T-helper 2 cell treated with Interferon-gamma antibody and Interleukin-4, amounts not matched to agents 5 μg/mL and 100 μg/mL, for 36 hours (primary cell): ENCODE results near the gene SSBP3.
"Not testable (repeated sequence)": the region's sequence is repeated elsewhere in the genome, so short reads cannot be mapped to it uniquely, and the experiment has no call there.

ENCODE experiments used
- DNase-seq: peaks from one replicate; pipeline ENCODE4 v3.0.0; 2021; ENCODE audit warnings: low spot score
- H3K27ac Mint-ChIP-seq: one replicate; pipeline ENCODE4 v1.8.0; 2021; ENCODE audit warnings: mild to moderate bottlenecking, mixed read lengths
- H3K27me3 Mint-ChIP-seq: one replicate; pipeline ENCODE4 v1.8.0; 2021; ENCODE audit warnings: low read depth, mixed read lengths
- H3K36me3 Mint-ChIP-seq: one replicate; pipeline ENCODE4 v1.8.0; 2021; ENCODE audit warnings: low read depth, mixed read lengths
- H3K4me1 Mint-ChIP-seq: one replicate; pipeline ENCODE4 v1.8.0; 2021; ENCODE audit warnings: low read depth, mixed read lengths
- H3K4me3 Mint-ChIP-seq: one replicate; pipeline ENCODE4 v1.8.0; 2022; ENCODE audit warnings: mild to moderate bottlenecking, moderate library complexity, mixed read lengths
- H3K9me3 Mint-ChIP-seq: one replicate; pipeline ENCODE4 v1.8.0; 2021; ENCODE audit warnings: mixed read lengths

The SSBP3 gene

DNA sequence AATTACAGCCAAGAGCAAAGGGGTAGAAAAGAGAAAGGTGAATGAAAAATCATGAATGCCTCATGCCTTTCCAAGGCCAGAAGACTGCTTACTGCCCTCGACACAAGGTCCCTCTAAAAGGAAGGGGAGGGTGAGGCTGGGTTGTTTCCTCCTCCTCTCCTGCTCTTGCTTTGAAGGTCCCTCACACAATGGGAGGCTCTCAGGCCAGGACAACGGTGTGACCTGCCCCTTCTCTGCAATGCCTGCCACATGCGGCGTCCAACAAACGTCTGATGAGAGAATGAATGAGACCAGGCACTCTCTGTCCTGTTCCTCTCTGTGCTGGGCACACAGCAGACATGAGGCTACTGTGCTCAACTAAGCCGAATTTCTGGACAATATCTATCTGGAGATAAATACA lies 51.3 kb downstream of the SSBP3 start:
- Mint-ChIP-seq H3K36me3 (peaks cover 21% of the 10 kb centered on the region), H3K27ac (no peak overlapping the region), H3K27me3 (no peaks in the 10 kb centered on the region), H3K4me1 (peaks cover 22% of the 10 kb centered on the region), H3K4me3 (no peak overlapping the region), H3K9me3 (no peaks in the 10 kb centered on the region)
- no peak for DNase-seq

DNA sequence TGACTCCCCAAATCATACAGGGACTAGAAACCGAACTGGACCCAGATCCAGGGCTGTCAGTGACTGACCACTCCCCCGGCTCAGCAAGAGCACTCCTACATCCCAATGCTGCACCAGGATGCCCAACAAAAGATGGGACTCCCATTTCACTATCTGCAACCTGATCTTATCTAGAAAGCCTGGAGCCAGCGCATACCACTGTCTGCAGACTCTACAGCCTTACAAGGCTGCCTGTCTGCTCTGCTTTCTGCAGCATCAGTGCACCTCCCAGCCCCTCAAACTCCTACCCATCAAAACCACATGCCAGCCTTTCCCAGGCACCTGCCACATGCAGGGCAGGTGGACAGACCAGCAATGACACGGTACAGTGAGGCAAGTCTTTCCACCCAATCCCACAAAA lies 52.2 kb downstream of the SSBP3 start:
- Mint-ChIP-seq H3K27me3 (no peaks in the 10 kb centered on the region), H3K36me3 (peaks cover 19% of the 10 kb centered on the region), H3K27ac (no peak overlapping the region), H3K4me3 (no peak overlapping the region), H3K9me3 (no peaks in the 10 kb centered on the region), H3K4me1 (peaks cover 24% of the 10 kb centered on the region)
- no peak for DNase-seq

DNA sequence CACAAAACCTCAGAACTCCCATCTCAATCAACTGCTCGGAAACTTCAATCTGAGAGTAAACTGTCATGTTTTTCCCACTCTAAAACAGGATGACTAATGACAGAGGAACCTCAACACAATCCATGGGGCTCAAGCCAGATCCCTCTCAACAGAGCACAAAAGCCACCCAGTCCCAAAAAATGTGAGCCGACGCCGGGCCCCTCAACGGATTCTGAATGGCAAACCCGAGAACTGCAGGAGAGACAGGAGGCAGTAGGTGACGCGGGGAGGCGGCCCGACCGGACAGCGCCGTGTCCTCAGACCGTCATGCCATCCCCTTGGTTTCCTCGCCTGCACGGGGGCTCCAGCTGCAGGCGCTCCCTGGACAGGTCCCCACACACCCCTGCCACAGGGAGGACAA lies 53.4 kb downstream of the SSBP3 start:
- peaks cover 25% of the 10 kb centered on the region for H3K4me1 Mint-ChIP-seq
- no peak for DNase-seq
- no peak overlapping the region for H3K27ac Mint-ChIP-seq
- H3K9me3 Mint-ChIP-seq: no peaks in the 10 kb centered on the region
- H3K4me3 Mint-ChIP-seq: no peak overlapping the region
- H3K27me3 Mint-ChIP-seq: no peaks in the 10 kb centered on the region
- peaks cover 10% of the 10 kb centered on the region for H3K36me3 Mint-ChIP-seq

DNA sequence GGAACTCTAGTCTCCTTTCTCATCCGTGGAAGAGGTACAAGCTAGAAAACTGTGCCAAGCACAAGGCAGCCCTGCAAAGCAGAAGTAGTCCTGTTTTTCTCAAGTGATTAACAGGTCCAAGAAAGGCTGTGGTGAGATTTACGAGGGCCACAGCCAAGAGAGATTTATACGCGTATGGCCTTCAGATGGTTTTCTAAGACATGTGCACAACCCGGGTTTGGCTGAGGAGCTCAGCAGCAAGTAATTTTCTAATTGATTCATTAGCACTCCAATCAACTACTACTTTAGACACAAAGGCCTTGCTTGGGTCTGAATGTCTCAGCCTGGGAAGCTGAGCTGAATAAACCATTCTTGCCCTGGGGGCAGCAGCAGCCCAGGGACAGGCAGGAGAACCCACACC lies 55.8 kb downstream of the SSBP3 start:
- peaks cover 11% of the 10 kb centered on the region for H3K4me1 Mint-ChIP-seq

DNA sequence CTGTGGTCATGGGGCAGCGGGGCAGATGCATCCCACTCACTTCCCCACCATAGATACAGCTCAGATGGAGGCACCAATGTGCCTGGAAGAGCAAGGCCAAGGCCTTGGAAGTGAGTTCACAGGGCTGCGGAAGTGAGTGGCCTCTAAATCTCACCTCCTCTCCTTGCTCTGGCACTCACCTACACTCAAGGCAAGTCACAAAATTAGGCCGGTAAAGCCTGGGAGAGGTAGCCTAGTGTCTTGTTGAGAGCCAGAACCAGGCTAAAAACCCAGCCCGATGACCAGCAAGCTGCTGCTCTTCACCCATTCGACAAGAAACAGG lies 57.5 kb downstream of the SSBP3 start:
- H3K27me3 Mint-ChIP-seq: no peaks in the 10 kb centered on the region
- peaks cover 2% of the 10 kb centered on the region for H3K36me3 Mint-ChIP-seq
- H3K4me1 Mint-ChIP-seq: peaks cover 11% of the 10 kb centered on the region
- no peaks in the 10 kb centered on the region for H3K9me3 Mint-ChIP-seq
- no peak overlapping the region for H3K27ac Mint-ChIP-seq
- no peak overlapping the region for H3K4me3 Mint-ChIP-seq
- DNase-seq: no peak

More for the DNA sequence above, 55.8 kb downstream of the SSBP3 start:
- Mint-ChIP-seq H3K27me3 (no peaks in the 10 kb centered on the region), H3K4me3 (no peak overlapping the region), H3K36me3 (no peaks in the 10 kb centered on the region), H3K9me3 (no peaks in the 10 kb centered on the region), H3K27ac (no peak overlapping the region)
- DNase-seq: no peak

DNA sequence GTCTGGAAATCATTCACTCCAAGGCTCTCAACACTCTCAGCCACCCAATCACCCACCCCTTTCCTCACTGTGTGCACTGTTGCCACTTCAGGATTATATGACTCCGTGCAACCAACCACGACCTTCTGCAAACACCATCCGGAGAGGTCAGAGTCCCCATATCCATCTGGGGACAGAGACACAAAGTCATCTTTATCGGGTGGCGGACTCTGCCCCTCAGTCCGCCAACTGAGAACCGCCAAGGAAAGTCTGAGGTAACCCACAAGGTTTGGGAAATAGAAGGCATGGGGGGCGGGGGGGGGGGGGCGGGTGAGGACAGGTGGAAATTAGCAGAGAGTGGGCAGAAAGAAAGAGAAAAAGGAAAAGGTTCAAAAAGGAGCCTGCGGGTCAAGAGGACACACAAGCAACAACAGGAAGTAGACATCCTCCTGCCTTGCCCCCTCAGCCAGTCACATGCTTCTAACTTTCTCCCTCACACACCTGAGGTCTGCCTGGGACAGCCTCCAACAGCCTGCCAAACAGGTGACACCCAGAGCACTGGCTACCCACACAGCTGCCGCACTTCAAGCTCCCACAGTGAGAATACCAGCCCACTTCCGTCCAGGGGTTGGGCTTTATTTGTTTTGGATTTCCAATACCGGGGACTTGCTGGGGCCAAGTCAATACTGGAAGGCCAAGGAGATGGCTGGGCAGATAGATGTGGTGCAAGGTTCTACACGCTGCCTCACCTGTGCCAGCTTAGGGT lies 58.1 kb downstream of the SSBP3 start:
- H3K27me3 Mint-ChIP-seq: no peaks in the 10 kb centered on the region
- DNase-seq: no peak
- no peak overlapping the region for H3K27ac Mint-ChIP-seq
- H3K36me3 Mint-ChIP-seq: peaks cover 2% of the 10 kb centered on the region
- H3K4me1 Mint-ChIP-seq: peaks cover 11% of the 10 kb centered on the region
- H3K4me3 Mint-ChIP-seq: no peak overlapping the region
- no peaks in the 10 kb centered on the region for H3K9me3 Mint-ChIP-seq

DNA sequence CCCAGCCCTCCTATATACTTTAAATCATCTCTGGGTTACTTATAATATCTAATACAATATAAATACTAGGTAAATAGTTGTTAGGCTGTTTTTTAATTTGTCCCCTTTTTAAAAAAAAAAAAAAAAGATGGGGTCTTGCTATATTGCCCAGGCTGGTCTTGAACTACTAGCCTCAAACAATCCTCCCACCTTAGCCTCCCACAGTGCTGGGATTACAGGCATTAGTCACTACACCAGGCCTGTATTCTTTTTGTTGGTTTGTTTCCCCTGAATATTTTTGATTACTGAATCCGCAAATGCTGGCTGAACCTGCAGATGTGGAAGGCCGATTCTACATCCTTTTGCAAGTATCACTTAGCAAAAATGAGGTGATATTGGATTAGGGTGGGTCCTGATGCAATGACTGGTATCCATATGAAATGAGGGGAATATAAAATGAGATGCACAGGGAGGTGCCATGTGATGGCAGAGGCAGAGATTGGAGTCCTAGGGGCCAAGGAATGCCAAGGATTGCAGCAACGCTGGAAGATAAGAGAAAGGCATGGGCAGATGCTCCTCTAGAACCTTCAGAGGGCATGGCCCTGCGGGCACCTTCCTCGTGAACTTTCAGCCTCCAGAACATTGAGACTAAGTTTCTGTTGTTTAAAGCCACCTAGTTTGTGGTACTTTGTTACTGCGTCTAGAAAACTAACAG lies 58.8 kb downstream of the SSBP3 start:
- no peak for DNase-seq
- Mint-ChIP-seq H3K4me1 (peaks cover 7% of the 10 kb centered on the region), H3K9me3 (no peaks in the 10 kb centered on the region), H3K27ac (no peak overlapping the region), H3K36me3 (peaks cover 2% of the 10 kb centered on the region), H3K4me3 (no peak overlapping the region), H3K27me3 (no peaks in the 10 kb centered on the region)

DNA sequence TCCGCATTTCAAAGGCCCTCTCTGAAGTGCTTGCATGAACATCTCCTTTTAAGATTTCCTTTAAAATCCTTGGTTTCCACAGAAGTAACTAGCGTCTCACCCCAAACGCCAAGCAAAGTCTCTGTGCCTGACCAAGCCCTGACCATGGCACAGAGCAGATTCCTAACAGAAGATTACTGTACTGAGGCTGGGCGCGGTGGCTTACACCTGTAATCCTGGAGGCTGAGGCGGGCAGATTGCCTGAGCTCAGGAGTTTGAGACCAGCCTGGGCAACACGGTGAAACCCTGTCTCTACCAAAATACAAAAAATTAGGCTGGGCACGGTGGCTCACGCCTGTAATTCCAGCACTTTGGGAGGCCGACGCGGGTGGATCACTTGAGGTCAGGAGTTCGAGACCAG lies 60.6 kb downstream of the SSBP3 start:
- H3K36me3 Mint-ChIP-seq, H3K27me3 Mint-ChIP-seq, H3K4me1 Mint-ChIP-seq, H3K4me3 Mint-ChIP-seq, H3K27ac Mint-ChIP-seq, H3K9me3 Mint-ChIP-seq, DNase-seq: not testable (repeated sequence)

DNA sequence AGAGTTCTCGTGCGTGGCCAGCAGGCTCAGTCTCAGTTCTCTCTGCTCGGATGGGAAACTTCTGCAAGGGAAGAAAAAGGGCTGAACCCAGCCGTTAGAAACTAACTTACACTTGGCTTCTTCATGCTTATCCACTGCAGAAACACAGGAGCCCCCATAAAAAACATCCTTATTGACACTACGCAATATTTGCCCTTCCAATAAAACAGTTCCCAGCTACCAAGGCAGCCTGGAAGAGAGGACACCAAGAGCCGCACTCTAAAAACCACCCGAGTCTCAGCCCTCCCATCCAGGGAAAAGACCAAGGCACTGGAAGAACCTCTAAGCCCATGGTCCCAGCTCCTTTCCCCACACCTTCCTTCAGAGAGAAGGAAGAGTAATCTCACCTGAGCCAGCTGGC lies 61.1 kb downstream of the SSBP3 start:
- DNase-seq: no peak
- Mint-ChIP-seq H3K27me3 (no peaks in the 10 kb centered on the region), H3K4me1 (peaks cover 6% of the 10 kb centered on the region), H3K4me3 (no peak overlapping the region), H3K27ac (no peak overlapping the region), H3K36me3 (peaks cover 2% of the 10 kb centered on the region), H3K9me3 (no peaks in the 10 kb centered on the region)

DNA sequence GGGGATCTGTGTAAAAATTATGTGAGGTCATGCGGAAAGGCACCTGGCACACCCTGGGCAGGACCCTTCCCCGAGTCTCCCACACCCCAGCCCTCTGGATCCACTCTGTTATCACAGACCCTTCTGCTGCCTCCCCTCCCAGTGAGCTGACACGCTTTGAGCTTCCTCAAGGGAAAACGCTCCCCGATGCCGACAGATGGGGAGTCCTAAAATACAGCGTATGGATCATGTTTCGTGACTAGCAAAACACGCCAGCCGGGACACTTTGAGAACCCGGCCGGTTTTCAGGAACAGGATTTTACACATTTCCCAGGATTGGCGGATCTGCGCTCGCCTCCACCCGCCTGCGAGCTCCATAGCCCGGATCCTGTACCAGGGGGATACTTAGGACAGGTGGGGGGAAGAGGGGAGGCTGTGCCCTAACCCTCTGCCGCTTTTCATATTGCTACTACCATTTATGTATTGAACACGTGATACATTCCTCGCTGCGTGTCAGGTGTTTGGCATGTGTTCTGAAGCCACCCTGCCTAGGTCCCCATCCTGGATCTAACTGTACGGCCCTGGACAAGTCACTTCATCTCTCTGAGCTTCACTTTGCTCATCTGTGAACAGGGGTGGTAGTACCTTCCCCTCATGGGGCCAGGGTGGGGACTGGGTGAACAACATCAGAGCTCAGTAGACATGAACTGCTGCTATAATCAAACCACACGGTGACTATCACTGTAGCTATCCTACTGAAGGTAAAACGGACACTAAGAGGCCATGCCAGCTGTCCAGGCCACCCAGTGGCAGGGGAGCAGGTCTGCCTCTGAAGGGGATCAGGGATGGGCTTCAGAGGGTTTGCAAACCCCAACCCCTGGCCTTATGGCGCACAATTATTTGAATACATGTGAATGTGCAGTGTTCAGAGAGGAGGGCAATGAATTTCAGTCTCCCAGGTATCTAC lies 63.2 kb downstream of the SSBP3 start:
- H3K27ac Mint-ChIP-seq: no peak overlapping the region
- no peak overlapping the region for H3K4me3 Mint-ChIP-seq
- peaks cover 7% of the 10 kb centered on the region for H3K4me1 Mint-ChIP-seq
- peaks cover 2% of the 10 kb centered on the region for H3K36me3 Mint-ChIP-seq
- H3K27me3 Mint-ChIP-seq: no peaks in the 10 kb centered on the region
- H3K9me3 Mint-ChIP-seq: no peaks in the 10 kb centered on the region
- no peak for DNase-seq

DNA sequence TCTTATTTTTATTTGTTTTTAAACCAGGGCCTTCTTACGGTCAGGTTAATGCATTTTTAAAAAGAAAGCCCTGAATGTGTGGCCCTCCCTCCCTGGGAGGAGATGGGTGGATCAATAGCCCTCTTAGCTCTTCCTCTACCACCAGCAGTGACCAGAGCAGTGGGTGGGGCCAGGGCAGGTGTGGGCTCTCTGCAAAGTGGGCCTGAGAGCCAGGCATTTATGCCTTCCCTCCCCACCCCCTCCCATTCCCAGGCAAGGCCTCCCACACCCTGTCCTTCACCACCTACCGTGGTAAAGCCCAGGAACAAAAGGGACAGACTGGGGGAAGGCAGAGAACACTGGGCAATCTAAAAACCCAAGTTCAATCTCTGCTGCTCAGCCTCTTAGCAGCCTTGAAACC lies 63.9 kb downstream of the SSBP3 start:
- no peaks in the 10 kb centered on the region for H3K27me3 Mint-ChIP-seq
- peaks cover 2% of the 10 kb centered on the region for H3K36me3 Mint-ChIP-seq
- H3K4me1 Mint-ChIP-seq: peaks cover 5% of the 10 kb centered on the region
- H3K4me3 Mint-ChIP-seq: no peak overlapping the region
- no peaks in the 10 kb centered on the region for H3K9me3 Mint-ChIP-seq
- no peak for DNase-seq
- H3K27ac Mint-ChIP-seq: no peak overlapping the region

DNA sequence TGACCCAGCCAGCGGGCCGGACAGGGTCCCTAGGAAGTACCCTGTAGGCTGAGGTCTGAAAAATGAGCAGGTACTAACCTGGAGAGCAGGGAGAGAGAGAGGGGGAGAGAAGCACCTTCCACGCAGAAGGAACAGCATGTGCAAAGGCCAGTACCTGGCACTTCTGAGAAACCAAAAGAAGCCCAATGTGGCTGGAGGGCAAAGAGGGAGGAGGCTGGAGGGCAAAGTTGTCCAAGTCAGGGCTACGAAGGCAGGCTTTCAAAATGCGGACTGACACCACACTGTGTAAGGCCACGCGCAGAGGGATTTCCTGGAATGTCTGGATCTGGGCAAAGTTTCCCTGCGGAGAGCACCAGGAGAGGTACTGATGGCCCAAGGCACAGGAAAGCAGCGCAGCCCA lies 64.4 kb downstream of the SSBP3 start:
- Mint-ChIP-seq H3K36me3 (peaks cover 2% of the 10 kb centered on the region), H3K4me1 (peaks cover 5% of the 10 kb centered on the region), H3K4me3 (no peak overlapping the region), H3K27ac (no peak overlapping the region), H3K27me3 (no peaks in the 10 kb centered on the region), H3K9me3 (no peaks in the 10 kb centered on the region)
- DNase-seq: no peak

DNA sequence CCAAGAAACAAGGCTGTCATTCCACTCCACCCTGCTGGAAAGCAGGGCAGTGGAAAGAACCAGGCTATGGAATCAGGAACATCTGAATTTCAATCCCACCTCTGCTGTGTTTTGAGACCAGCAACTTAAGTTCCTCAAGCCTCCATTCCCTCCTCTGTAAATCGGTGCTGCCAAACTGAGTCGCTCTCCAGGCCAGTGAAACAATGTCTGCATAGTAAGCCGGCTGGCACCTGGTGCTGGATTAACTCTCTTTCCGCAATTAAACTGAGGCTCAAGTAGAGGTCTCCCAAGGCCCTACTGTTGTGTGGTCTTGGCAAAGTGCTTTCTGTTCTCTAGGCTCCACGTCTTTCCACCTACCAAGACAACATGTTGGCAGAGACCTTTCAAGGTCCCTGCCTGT lies 65.3 kb downstream of the SSBP3 start:
- DNase-seq: no peak
- Mint-ChIP-seq H3K27ac (no peak overlapping the region), H3K4me3 (no peak overlapping the region), H3K9me3 (no peaks in the 10 kb centered on the region), H3K27me3 (no peaks in the 10 kb centered on the region), H3K4me1 (peaks cover 5% of the 10 kb centered on the region), H3K36me3 (peaks cover 2% of the 10 kb centered on the region)

DNA sequence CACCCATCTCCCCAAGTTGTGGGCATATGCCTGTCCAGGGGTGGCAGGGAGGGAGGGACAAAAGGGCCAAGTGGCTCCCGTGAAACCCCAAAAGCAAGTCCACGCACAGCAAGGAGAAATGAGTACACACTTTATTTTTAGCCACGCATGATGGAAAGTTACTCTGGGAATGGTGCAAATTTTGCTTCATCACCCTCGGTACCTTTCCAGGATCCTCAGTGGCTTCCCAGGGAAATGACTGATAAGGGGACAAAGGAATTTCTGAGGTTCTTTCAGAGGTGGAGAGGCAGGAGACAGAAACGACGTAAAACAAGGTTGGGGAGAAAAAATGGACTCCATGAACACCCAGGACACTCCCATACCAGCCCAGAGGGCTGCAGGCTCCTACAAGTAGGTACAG lies 65.8 kb downstream of the SSBP3 start:
- no peak overlapping the region for H3K4me3 Mint-ChIP-seq
- no peak overlapping the region for H3K27ac Mint-ChIP-seq
- peaks cover 5% of the 10 kb centered on the region for H3K4me1 Mint-ChIP-seq
- H3K9me3 Mint-ChIP-seq: no peaks in the 10 kb centered on the region
- no peak for DNase-seq
- H3K27me3 Mint-ChIP-seq: no peaks in the 10 kb centered on the region
- H3K36me3 Mint-ChIP-seq: peaks cover 4% of the 10 kb centered on the region
